Transverse colon (tissue), 4 donors: ENCODE data around the gene PDE4D. TPM values are rescaled to one million over a fixed set of nuclear protein-coding genes. Genes with fewer than 3 reads are reported as not detected.
"Not testable (repeated sequence)": the region's sequence is repeated elsewhere in the genome, so short reads cannot be mapped to it uniquely, and the experiment has no call there.

Experiments
- DNase-seq: peaks from one replicate; pipeline ENCODE4 v3.0.0-alpha.2; 2019
- H3K27ac ChIP-seq, 4 donors: fragments of 200-600 bp; sonication (generic); 2 replicates each; pipeline ENCODE4 v1.5.1; 2016 to 2018; ENCODE audit warnings: inconsistent platforms in 4 of 4
- H3K27me3 ChIP-seq: fragments of 200-600 bp; sonication (generic); 2 replicates; pipeline ENCODE4 v1.5.1; 2017; ENCODE audit warnings: inconsistent platforms
- H3K36me3 ChIP-seq, 4 donors: fragments of 200-600 bp; sonication (generic); 2 replicates each; pipeline ENCODE4 v1.5.1; 2017 to 2019; ENCODE audit warnings: inconsistent platforms in 4 of 4
- H3K4me1 ChIP-seq, 4 donors: fragments of 200-600 bp; sonication (generic); 2 replicates each; pipeline ENCODE4 v1.5.1; 2017 to 2020; ENCODE audit warnings: inconsistent platforms in 4 of 4
- H3K4me3 ChIP-seq, 4 donors: fragments of 200-600 bp; sonication (generic); 1 replicate in 1 of 4; 2 replicates in 3 of 4; pipeline versions ENCODE4 v1.5.1 to v1.6.1; 2017 to 2019; ENCODE audit warnings: inconsistent platforms in 4 of 4
- H3K9me3 ChIP-seq, 2 donors: fragments of 200-600 bp; sonication (generic); 2 replicates each; pipeline ENCODE4 v1.5.1; 2017 to 2019; ENCODE audit warnings: inconsistent platforms in 2 of 2
- EP300 ChIP-seq: sonication (generic); formaldehyde crosslinking; IDR thresholded peaks from one replicate; pipeline ENCODE4 v1.6.1; 2017; ENCODE audit warnings: antibody characterized with exemption, low read depth
- POLR2A ChIP-seq: fragments of 450-650 bp; IDR thresholded peaks from one replicate; pipeline ENCODE4 v1.6.1; 2016; ENCODE audit warnings: antibody characterized with exemption, mild to moderate bottlenecking, moderate library complexity
- POLR2AphosphoS5 ChIP-seq, 3 donors: sonication (generic); formaldehyde crosslinking; IDR thresholded peaks; one replicate each; pipeline ENCODE4 v1.6.1; 2016; ENCODE audit warnings: antibody characterized with exemption in 3 of 3
- WGBS, 2 donors: methylation state at CpG; one replicate each; pipeline ENCODE4 v1.1.5; 2018; ENCODE audit warnings: low coverage in 1 of 2; 5-methylcytosine and 5-hydroxymethylcytosine counted together
- in situ Hi-C, 4 donors: fragments of 200-750 bp; cut with MboI; loops; one replicate each; pipeline versions ENCODE4 v1.15.0 to v1.15.1; 2017; ENCODE audit warnings: low sequenced_read_pairs in 3 of 4, low pct_ligation_motif_present in 1 of 4, low pct_unique_long_range_greater_than_20kb in 1 of 4
- intact Hi-C: fragments of 100-400 bp; cut with DNase I; formaldehyde crosslinking; loops from one replicate; pipeline ENCODE4 v1.15.1; 2023; ENCODE audit warnings: low total_unique reads
- total RNA-seq, 4 donors: library from RNA; depleted of rRNA; stranded (reverse); fragments of >200 nt; gene quantifications; one replicate each; pipeline ENCODE4 v1.1.0, GENCODE V29; 2016
- TF ChIP-seq, protein P1 (sequence below), 5 experiments: fragments of 200-600 bp in 3 of 5; fragments of 450-650 bp in 2 of 5; sonication (generic) in 3 of 5; IDR thresholded peaks; 1 replicate in 2 of 5; 2 replicates in 3 of 5; pipeline ENCODE4 v1.5.1; 2016 to 2017; ENCODE audit warnings: antibody characterized with exemption in 5 of 5, inconsistent platforms in 3 of 5, mild to moderate bottlenecking in 2 of 5, moderate library complexity in 1 of 5

Gene PDE4D
- total RNA-seq, 4 donors from 2014 or later, result 47.0 to 302 (median 73.6) TPM

DNA sequence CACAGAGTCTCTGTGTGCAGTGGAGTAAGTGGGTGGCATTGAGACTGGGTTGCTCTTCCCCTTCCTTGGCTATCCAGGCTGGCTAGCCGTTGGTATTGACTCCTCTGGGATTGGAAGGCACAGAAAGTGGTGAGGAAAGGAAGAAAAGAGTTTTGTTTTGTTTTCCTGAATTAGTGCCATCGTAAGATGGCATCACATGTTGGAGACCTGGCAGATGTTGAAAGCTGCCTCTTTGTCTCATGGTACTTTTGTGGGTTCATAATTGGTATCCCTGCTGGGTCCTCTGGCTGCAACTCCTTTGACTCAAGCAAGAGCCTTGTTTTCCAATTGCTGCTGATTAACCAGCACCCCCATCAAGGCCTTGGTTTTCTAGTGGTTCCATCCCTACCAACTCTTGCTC is 293.8 kb downstream of the PDE4D start:
- in situ Hi-C loops, result no loop called here
- H3K27me3 ChIP-seq, result no peaks in the 10 kb centered on the region
- no peaks in the 10 kb centered on the region for H3K36me3 ChIP-seq
- TF ChIP-seq POLR2A (no peak), EP300 (no peak), POLR2AphosphoS5 (IDR thresholded peaks at IDR 0.05) (no peak)
- TF ChIP-seq, protein P1, sequence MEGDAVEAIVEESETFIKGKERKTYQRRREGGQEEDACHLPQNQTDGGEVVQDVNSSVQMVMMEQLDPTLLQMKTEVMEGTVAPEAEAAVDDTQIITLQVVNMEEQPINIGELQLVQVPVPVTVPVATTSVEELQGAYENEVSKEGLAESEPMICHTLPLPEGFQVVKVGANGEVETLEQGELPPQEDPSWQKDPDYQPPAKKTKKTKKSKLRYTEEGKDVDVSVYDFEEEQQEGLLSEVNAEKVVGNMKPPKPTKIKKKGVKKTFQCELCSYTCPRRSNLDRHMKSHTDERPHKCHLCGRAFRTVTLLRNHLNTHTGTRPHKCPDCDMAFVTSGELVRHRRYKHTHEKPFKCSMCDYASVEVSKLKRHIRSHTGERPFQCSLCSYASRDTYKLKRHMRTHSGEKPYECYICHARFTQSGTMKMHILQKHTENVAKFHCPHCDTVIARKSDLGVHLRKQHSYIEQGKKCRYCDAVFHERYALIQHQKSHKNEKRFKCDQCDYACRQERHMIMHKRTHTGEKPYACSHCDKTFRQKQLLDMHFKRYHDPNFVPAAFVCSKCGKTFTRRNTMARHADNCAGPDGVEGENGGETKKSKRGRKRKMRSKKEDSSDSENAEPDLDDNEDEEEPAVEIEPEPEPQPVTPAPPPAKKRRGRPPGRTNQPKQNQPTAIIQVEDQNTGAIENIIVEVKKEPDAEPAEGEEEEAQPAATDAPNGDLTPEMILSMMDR (IDR thresholded peaks at IDR 0.05), result no peak
- intact Hi-C loops, result loop anchor here (10.0 kb wide), 1 partner anchor 765 kb away; no protein-coding TSS in a partner anchor
- WGBS, 2 donors, result 87 to 95% methylated on average over 2 of the region's 2 CpGs
- no peak for DNase-seq
- H3K27ac ChIP-seq, result no peak overlapping the region
- no peaks in the 10 kb centered on the region for H3K9me3 ChIP-seq
- peaks cover 0 to 15% (median 2%) of the 10 kb centered on the region in 4 donors for H3K4me1 ChIP-seq
- no peak overlapping the region for H3K4me3 ChIP-seq

DNA sequence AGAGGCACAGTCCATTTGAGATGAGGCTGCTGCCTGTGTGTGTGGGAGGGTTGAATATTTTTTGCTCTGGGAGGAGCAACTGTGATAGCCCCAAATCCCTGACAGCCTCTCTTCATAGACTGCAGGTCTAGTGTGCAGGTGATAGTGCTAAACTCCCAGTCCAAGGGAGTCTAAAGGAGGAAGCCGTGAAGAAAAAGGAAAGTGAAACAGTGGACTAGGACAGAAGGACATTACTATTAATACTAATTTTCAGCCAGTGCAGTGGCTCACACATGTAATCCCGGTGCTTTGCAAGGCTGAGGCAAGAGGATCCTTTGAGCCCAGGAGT is 295.0 kb downstream of the PDE4D start:
- H3K36me3 ChIP-seq, result no peaks in the 10 kb centered on the region
- no peaks in the 10 kb centered on the region for H3K27me3 ChIP-seq
- intact Hi-C loops (no loop called here), in situ Hi-C loops (no loop called here)
- 10 to 20% methylated on average over 2 of the region's 2 CpGs for WGBS, 2 donors
- no peaks in the 10 kb centered on the region for H3K9me3 ChIP-seq
- H3K4me1 ChIP-seq, result peaks cover 0 to 20% (median 4%) of the 10 kb centered on the region in 4 donors
- TF ChIP-seq EP300 (no peak), POLR2A (no peak), POLR2AphosphoS5 (IDR thresholded peaks at IDR 0.05) (no peak)
- TF ChIP-seq, protein P1 (IDR thresholded peaks at IDR 0.05), result no peak
- DNase-seq, result peak; percentile 9
- H3K27ac ChIP-seq, result peak overlapping the region in 3 of 4 donors; percentile 55 to 66 (median 55)
- H3K4me3 ChIP-seq, result peak overlapping the region in 3 of 4 donors; percentile 8 to 39 (median 15)

DNA sequence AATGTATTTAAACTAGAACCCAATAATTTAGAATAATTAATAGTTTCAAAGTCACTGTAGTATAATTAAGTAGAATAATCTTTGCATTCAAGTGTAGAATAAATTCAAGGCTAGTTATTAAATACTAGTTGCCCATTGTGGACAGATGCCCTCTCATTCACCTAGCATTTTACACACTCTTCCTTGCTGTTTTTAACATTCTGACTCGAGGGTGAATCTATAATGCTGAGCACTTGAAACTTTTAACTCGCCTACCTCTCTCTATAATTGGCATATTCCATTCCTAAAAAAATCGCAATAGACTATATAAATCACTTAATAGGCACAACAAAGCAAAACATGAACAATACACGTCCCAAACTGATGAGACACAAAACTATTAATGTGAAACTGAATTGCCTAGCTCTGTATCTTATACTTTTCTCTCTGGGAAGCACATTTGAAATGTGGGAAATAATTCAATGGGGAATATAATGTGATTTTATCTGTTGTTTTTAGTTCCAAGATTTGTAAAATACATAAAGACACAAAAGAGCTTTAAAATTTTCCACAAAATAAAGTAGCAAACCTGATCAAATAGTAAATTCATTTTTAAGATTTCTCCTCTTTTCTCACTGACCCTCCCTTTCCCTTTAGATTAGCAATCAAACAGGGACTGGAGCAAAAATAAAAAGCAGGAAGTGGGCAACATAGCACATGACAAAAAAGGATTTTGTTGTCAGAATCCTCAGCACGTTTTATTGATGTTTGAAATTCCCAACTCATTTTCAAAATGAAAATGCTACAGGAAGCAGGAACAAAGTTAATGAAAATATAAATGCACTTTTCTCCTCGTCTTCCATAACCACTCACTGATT is 295.6 kb downstream of the PDE4D start:
- Histone ChIP-seq H3K27me3 (no peaks in the 10 kb centered on the region), H3K27ac (peak overlapping the region in 3 of 4 donors; percentile 55 to 66 (median 55)), H3K9me3 (no peaks in the 10 kb centered on the region), H3K36me3 (no peaks in the 10 kb centered on the region), H3K4me3 (peak overlapping the region in 3 of 4 donors; percentile 8 to 39 (median 15)), H3K4me1 (peaks cover 0 to 24% (median 4%) of the 10 kb centered on the region in 4 donors)
- TF ChIP-seq, protein P1 (IDR thresholded peaks at IDR 0.05), result no peak
- no peak for TF ChIP-seq POLR2A
- 53 to 56% methylated on average over 6 of the region's 6 CpGs for WGBS, 2 donors
- DNase-seq, result no peak
- in situ Hi-C loops (no loop called here), intact Hi-C loops (no loop called here)

DNA sequence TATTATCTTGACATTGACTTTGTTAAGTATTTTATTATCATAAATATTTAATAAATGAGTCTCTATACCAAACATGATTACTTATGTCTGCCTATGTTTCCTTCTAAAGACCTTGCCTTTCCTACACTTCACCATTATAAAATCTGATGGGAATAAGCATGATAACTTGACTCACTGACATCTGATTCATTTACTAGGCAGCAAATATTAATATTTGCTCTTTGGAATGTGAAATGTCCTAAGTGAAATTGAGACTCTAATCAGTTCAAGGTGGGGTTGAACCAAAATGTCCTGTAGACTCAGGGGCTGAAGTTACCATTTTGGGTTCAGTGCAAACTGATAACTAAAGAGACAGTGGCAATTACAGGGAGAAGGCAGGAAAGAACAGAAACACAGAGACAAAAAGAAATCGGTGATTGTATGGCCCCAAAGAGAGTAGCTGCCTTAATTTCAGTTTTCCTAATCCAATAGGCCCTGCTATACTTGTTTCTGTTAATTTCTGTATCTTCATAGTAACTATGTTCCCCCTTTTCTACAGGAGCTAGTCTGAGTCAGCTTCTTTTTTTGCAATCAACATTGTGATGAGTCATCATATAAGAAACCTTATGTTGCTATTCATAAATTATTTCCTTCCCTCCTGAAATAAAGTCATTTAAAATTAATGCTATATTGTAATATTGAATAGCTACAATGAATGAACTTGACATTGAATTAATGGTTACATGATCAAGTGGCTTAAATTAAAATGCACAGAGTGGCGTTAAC is 296.8 kb downstream of the PDE4D start:
- Histone ChIP-seq H3K4me3 (no peak overlapping the region), H3K9me3 (no peaks in the 10 kb centered on the region), H3K27ac (no peak overlapping the region), H3K27me3 (no peaks in the 10 kb centered on the region), H3K36me3 (no peaks in the 10 kb centered on the region), H3K4me1 (peaks cover 2 to 35% (median 4%) of the 10 kb centered on the region in 4 donors)
- in situ Hi-C loops (no loop called here), intact Hi-C loops (no loop called here)
- 71 to 95% methylated on average over 2 of the region's 2 CpGs for WGBS, 2 donors
- TF ChIP-seq EP300 (no peak), POLR2A (no peak), POLR2AphosphoS5 (IDR thresholded peaks at IDR 0.05) (no peak)
- TF ChIP-seq, protein P1 (IDR thresholded peaks at IDR 0.05), result no peak
- DNase-seq, result no peak

DNA sequence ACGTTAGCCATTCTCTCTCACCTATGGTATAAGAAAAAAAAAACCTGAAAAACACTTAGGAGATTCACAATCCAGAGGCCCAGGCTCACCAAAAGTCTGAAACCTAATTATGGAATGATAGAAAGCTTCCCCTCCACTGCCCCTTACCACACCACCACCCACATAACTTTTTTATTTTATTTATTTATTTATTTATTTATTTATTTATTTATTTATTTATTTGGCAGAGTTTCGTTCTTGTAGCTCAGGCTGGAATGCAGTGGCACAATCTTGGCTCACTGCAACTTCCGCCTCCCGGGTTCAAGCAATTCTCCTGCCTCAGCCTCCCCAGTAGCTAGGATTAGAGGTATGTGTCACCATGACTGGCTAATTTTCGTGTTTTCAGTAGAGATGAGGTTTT is 299.4 kb downstream of the PDE4D start:
- H3K36me3 ChIP-seq, result not testable (repeated sequence)

More for the DNA sequence above, 299.4 kb downstream of the PDE4D start:
- in situ Hi-C loops, DNase-seq, H3K27me3 ChIP-seq, H3K4me3 ChIP-seq, H3K9me3 ChIP-seq, intact Hi-C loops: not testable (repeated sequence)
- H3K4me1 ChIP-seq, result peaks cover 4 to 56% (median 18%) of the 10 kb centered on the region in 4 donors
- peak overlapping the region in 1 of 4 donors; percentile 12 for H3K27ac ChIP-seq
- 60 to 92% methylated on average over 1 to 5 of the region's 5 CpGs for WGBS, 2 donors
